Esophagus squamous epithelium (tissue), 5 donors: Measurements from ENCODE around the gene ERLIN1. TPM values are rescaled to one million over a fixed set of nuclear protein-coding genes. Genes with fewer than 3 reads are reported as not detected.

ENCODE experiments used
- DNase-seq: peaks from one replicate; lab custom pipeline; 2025; lab: John Stamatoyannopoulos, UW
- H3K27ac ChIP-seq, 4 donors: fragments of 200-600 bp; sonication (generic); one replicate each; pipeline ENCODE4 v1.5.1; 2016 to 2019; ENCODE audit warnings: mild to moderate bottlenecking in 1 of 4
- H3K27me3 ChIP-seq, 4 donors: fragments of 200-600 bp; sonication (generic); 1 replicate in 3 of 4; 2 replicates in 1 of 4; pipeline versions ENCODE4 v1.5.1 to v1.6.0; 2017 to 2021; ENCODE audit warnings: antibody characterized with exemption in 1 of 4
- H3K36me3 ChIP-seq, 3 donors: fragments of 200-600 bp; sonication (generic); one replicate each; pipeline ENCODE4 v1.5.1; 2016 to 2019
- H3K4me1 ChIP-seq, 3 donors: fragments of 200-600 bp; sonication (generic); one replicate each; pipeline ENCODE4 v1.5.1; 2017 to 2019
- H3K4me3 ChIP-seq, 4 donors: fragments of 200-600 bp; sonication (generic); 1 replicate in 3 of 4; 2 replicates in 1 of 4; pipeline ENCODE4 v1.5.1; 2016 to 2019; ENCODE audit warnings: mild to moderate bottlenecking in 2 of 4, moderate library complexity in 1 of 4
- H3K9me3 ChIP-seq, 3 donors: fragments of 200-600 bp; sonication (generic); one replicate each; pipeline ENCODE4 v1.5.1; 2016 to 2019
- POLR2A ChIP-seq, 4 donors: fragments of 450-650 bp; IDR thresholded peaks; one replicate each; pipeline ENCODE4 v1.6.1; 2017; ENCODE audit warnings: antibody characterized with exemption in 4 of 4, mild to moderate bottlenecking in 4 of 4, moderate library complexity in 3 of 4
- WGBS, 2 donors: methylation state at CpG; one replicate each; pipeline ENCODE4 v1.1.5; 2018; 5-methylcytosine and 5-hydroxymethylcytosine counted together
- intact Hi-C: fragments of 100-400 bp; cut with DNase I; formaldehyde crosslinking; loops from one replicate; pipeline ENCODE4 v1.15.0; 2022
- total RNA-seq, 4 donors: library from RNA; depleted of rRNA; stranded (reverse); fragments of >200 nt; gene quantifications; one replicate each; pipeline ENCODE4 v1.1.0, GENCODE V29; 2016
- TF ChIP-seq, protein P1 (sequence below), 6 experiments: fragments of 450-650 bp in 4 of 6; fragments of 200-600 bp in 2 of 6; sonication (generic) in 2 of 6; IDR thresholded peaks; one replicate each; pipeline ENCODE4 v1.5.1; 2016 to 2019; ENCODE audit warnings: antibody characterized with exemption in 6 of 6, mild to moderate bottlenecking in 4 of 6, moderate library complexity in 4 of 6
- donor health status: DM: yes; HTN: yes; CAD: no.

Gene ERLIN1
- total RNA-seq, 4 donors from 2014 or later, result 27.7 to 33.3 (median 29.5) TPM

DNA sequence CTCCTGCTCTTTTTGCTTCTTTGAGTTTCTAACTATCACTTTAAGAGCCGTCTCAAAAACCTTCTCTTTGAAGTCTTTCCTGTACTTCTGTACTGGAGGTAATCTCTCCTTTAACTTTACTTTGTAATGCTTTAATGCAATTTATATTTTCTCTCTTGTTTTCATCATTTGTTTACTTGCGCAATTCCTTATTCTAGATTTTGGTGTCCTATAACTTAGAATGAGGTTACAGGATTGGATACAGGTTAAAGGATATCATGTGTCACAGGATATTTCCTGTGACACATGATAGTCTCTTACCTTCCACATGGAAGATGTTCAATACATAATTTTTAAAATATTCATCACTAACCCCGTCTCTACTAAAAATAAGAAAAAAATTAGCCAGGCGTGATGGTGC lies 61.7 kb downstream of the ERLIN1 start:
- 78 to 82% methylated on average over 4 of the region's 4 CpGs for WGBS, 2 donors
- no peak for DNase-seq
- Histone ChIP-seq H3K4me1 (no peaks in the 10 kb centered on the region), H3K4me3 (no peak overlapping the region), H3K27me3 (peaks cover 0 to 3% (median 0%) of the 10 kb centered on the region in 4 donors), H3K9me3 (no peaks in the 10 kb centered on the region), H3K27ac (no peak overlapping the region), H3K36me3 (no peaks in the 10 kb centered on the region)
- TF ChIP-seq, protein P1, sequence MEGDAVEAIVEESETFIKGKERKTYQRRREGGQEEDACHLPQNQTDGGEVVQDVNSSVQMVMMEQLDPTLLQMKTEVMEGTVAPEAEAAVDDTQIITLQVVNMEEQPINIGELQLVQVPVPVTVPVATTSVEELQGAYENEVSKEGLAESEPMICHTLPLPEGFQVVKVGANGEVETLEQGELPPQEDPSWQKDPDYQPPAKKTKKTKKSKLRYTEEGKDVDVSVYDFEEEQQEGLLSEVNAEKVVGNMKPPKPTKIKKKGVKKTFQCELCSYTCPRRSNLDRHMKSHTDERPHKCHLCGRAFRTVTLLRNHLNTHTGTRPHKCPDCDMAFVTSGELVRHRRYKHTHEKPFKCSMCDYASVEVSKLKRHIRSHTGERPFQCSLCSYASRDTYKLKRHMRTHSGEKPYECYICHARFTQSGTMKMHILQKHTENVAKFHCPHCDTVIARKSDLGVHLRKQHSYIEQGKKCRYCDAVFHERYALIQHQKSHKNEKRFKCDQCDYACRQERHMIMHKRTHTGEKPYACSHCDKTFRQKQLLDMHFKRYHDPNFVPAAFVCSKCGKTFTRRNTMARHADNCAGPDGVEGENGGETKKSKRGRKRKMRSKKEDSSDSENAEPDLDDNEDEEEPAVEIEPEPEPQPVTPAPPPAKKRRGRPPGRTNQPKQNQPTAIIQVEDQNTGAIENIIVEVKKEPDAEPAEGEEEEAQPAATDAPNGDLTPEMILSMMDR (IDR thresholded peaks at IDR 0.05), result no peak
- TF ChIP-seq POLR2A (IDR thresholded peaks at IDR 0.05), result no peak
- intact Hi-C loops, result no loop called here

DNA sequence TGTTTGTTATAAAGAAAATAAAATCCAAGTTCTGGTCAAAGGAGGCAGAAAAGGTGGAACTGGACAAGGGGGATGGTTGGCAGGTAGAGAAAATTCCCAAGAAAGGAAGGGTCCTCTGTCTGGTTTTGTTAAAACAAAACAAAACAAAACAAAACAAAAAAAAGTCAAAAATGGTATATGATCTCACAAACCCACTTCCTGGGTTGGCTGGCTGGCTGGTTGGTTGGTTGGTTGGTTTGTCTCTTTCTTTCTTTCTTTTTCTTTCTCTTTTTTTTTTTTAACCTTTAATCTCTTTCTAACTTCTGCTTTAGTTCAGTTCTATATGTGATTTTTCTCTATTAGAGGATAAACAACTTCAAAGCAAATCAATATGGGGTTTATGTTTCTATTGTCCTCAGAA lies 63.0 kb downstream of the ERLIN1 start:
- intact Hi-C loops, result no loop called here
- no peaks in the 10 kb centered on the region for H3K36me3 ChIP-seq

DNA sequence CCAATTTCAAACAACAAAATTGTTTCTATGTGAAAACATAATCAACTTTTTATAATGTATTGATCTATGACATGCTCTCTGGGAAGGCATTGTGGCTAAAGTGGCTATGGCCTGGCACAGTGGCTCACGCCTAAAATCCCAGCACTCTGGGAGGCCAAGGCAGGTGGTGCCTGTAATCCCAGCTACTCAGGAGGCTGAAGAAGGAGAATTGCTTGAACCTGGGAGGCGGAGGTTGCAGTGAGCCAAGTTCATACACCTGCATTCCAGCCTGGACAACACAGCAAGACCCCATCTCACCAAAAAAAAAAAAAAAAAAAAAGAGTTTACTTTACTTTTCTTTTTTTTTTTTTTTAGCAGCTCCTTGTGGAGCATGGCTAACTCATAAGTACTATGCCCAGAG lies 65.3 kb downstream of the ERLIN1 start:
- TF ChIP-seq POLR2A (IDR thresholded peaks at IDR 0.05), result no peak
- TF ChIP-seq, protein P1 (IDR thresholded peaks at IDR 0.05), result no peak
- H3K36me3 ChIP-seq, result no peaks in the 10 kb centered on the region
- WGBS, 2 donors, result 89 to 92% methylated on average over 2 of the region's 2 CpGs
- H3K4me3 ChIP-seq, result no peak overlapping the region
- H3K4me1 ChIP-seq, result no peaks in the 10 kb centered on the region
- no peaks in the 10 kb centered on the region for H3K9me3 ChIP-seq
- intact Hi-C loops, result no loop called here
- peaks cover 0 to 20% (median 1%) of the 10 kb centered on the region in 4 donors for H3K27me3 ChIP-seq
- DNase-seq, result no peak
- no peak overlapping the region for H3K27ac ChIP-seq

More for the DNA sequence above, 63.0 kb downstream of the ERLIN1 start:
- no peak for TF ChIP-seq POLR2A (IDR thresholded peaks at IDR 0.05)
- TF ChIP-seq, protein P1 (IDR thresholded peaks at IDR 0.05), result no peak
- peaks cover 0 to 3% (median 0%) of the 10 kb centered on the region in 4 donors for H3K27me3 ChIP-seq
- H3K27ac ChIP-seq, result no peak overlapping the region
- DNase-seq, result no peak
- H3K4me1 ChIP-seq, result no peaks in the 10 kb centered on the region
- no peaks in the 10 kb centered on the region for H3K9me3 ChIP-seq
- no peak overlapping the region for H3K4me3 ChIP-seq

DNA sequence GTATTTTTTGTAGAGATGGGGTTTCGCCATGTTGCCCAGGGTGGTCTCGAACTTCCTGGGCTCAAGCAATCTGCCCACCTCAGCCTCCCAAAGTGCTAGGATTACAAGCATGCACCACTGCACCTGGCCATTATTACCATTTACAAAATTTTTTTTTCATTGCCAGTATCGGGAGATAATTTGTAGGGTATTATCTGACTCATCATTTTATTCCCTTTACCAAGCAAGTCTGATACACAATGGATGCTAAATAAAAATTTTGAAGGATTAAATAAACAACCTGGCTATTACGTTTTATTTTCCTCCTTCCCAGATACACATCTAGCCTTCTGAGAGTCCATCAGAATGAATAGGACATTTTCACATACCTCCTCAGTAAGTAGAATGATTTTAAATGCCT lies 66.1 kb downstream of the ERLIN1 start:
- H3K27me3 ChIP-seq, result peaks cover 0 to 28% (median 1%) of the 10 kb centered on the region in 4 donors
- H3K27ac ChIP-seq, result no peak overlapping the region
- H3K4me3 ChIP-seq, result no peak overlapping the region
- no peaks in the 10 kb centered on the region for H3K36me3 ChIP-seq
- no peak for DNase-seq
- H3K4me1 ChIP-seq, result peaks cover 0 to 5% (median 0%) of the 10 kb centered on the region in 3 donors
- TF ChIP-seq, protein P1 (IDR thresholded peaks at IDR 0.05), result no peak
- no peak for TF ChIP-seq POLR2A (IDR thresholded peaks at IDR 0.05)
- 84 to 88% methylated on average over 4 of the region's 4 CpGs for WGBS, 2 donors
- no peaks in the 10 kb centered on the region for H3K9me3 ChIP-seq
- intact Hi-C loops, result no loop called here

DNA sequence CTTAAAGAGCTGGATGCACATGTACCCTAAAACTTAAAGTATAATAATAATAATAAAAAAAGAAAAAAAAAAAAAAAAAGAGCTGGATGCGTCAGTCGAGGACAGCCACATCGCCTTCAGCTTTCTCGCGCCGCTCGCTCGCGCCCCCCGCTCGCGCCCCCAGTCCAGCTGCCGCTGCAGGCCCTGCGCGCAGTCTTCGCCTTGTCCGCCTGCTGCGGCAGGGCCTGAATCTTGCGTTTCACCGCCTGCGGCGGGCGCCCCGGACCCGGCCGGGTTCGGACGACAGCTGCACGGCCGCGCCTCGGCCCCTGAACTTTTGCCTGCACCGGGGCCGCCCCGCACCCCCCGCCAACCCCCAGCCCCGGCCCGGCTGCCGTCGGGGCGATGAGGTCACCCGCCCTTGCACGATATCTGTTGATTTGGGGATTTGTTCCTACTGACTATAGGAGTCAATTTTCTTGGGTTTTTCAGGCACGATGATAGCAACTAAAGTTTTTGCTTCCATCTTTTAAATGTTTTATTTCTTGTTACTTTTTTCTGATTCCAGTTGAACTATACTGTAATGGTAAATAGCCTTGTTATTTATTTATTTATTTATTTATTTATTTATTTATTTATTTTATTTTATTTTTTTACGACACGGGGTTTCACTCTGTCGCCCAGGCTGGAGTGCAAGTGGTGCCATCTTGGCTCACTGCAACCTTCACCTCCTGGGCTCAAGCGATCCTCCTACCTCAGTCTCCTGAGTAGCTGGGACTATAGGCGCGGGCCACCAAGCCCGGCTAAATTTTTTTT lies 70.7 kb downstream of the ERLIN1 start:
- no peaks in the 10 kb centered on the region for H3K36me3 ChIP-seq
- TF ChIP-seq POLR2A (IDR thresholded peaks at IDR 0.05), result no peak
- TF ChIP-seq, protein P1 (IDR thresholded peaks at IDR 0.05), result no peak
- WGBS, 2 donors, result 29 to 47% methylated on average over 27 to 33 of the region's 51 CpGs
- DNase-seq, result no peak
- peaks cover 0 to 36% (median 1%) of the 10 kb centered on the region in 4 donors for H3K27me3 ChIP-seq
- no peaks in the 10 kb centered on the region for H3K9me3 ChIP-seq
- H3K27ac ChIP-seq, result no peak overlapping the region
- intact Hi-C loops, result no loop called here
- H3K4me1 ChIP-seq, result peaks cover 0 to 5% (median 0%) of the 10 kb centered on the region in 3 donors
- H3K4me3 ChIP-seq, result peak overlapping the region in 1 of 4 donors; percentile 45
